Measurements from ENCODE around the gene ARHGAP15.
A peak's percentile ranks its signal among the peaks of the same experiment; 100 is the strongest.

The ARHGAP15 gene

GRCh38 chr2:143280097-143280757 lies 151.0 kb downstream of the ARHGAP15 start:
- no peak for DNase-seq

GRCh38 chr2:143282684-143283083 lies 153.5 kb downstream of the ARHGAP15 start:
- DNase-seq: no peak

GRCh38 chr2:143284087-143284675 lies 155.0 kb downstream of the ARHGAP15 start:
- DNase-seq: no peak

GRCh38 chr2:143289025-143289424 lies 159.8 kb downstream of the ARHGAP15 start:
- no peak for DNase-seq

GRCh38 chr2:143290221-143290620 lies 161.0 kb downstream of the ARHGAP15 start:
- DNase-seq: no peak

- no peak for DNase-seq
Measured at GRCh38 chr2:143294068-143294467, 164.8 kb downstream of the ARHGAP15 start.

GRCh38 chr2:143296089-143296488 lies 166.9 kb downstream of the ARHGAP15 start:
- DNase-seq: no peak

- DNase-seq: no peak
Measured at GRCh38 chr2:143297182-143297581, 168.0 kb downstream of the ARHGAP15 start.

- no peak for DNase-seq
Measured at GRCh38 chr2:143300536-143300935, 171.3 kb downstream of the ARHGAP15 start.

- no peak for DNase-seq
Measured at GRCh38 chr2:143311426-143311825, 182.2 kb downstream of the ARHGAP15 start.

GRCh38 chr2:143312441-143312840 lies 183.2 kb downstream of the ARHGAP15 start:
- DNase-seq: no peak

- DNase-seq: no peak
Measured at GRCh38 chr2:143313861-143314260, 184.6 kb downstream of the ARHGAP15 start.

GRCh38 chr2:143321994-143322393 lies 192.8 kb downstream of the ARHGAP15 start:
- DNase-seq: no peak

GRCh38 chr2:143329288-143329687 lies 200.1 kb downstream of the ARHGAP15 start:
- DNase-seq: no peak

- DNase-seq: no peak
Measured at GRCh38 chr2:143333168-143333791, 204.1 kb downstream of the ARHGAP15 start.

- DNase-seq: no peak
Measured at GRCh38 chr2:143333847-143334246, 204.6 kb downstream of the ARHGAP15 start.

GRCh38 chr2:143334837-143335236 lies 205.6 kb downstream of the ARHGAP15 start:
- no peak for DNase-seq

GRCh38 chr2:143336719-143337210 lies 207.5 kb downstream of the ARHGAP15 start:
- no peak for DNase-seq

GRCh38 chr2:143341478-143341877 lies 212.3 kb downstream of the ARHGAP15 start:
- no peak for DNase-seq

GRCh38 chr2:143344780-143345179 lies 215.6 kb downstream of the ARHGAP15 start:
- no peak for DNase-seq

GRCh38 chr2:143345887-143346787 lies 216.9 kb downstream of the ARHGAP15 start:
- DNase-seq: no peak

- DNase-seq: peak; percentile 95
Measured at GRCh38 chr2:143347271-143347695, 218.1 kb downstream of the ARHGAP15 start.

GRCh38 chr2:143347901-143348414 lies 218.7 kb downstream of the ARHGAP15 start:
- DNase-seq: no peak

Measured in NCI-H2081 treated with DMSO at 0.1 percent for 48 hours (cell line).